Hematopoietic multipotent progenitor cell treated with erythropoietin and hydrocortisone succinate and interleukin-3 and kit ligand, for 6 days (in vitro differentiated cells): ENCODE results near the gene PDE1C.
"Not testable (repeated sequence)": the region's sequence is repeated elsewhere in the genome, so short reads cannot be mapped to it uniquely, and the experiment has no call there.

Experiments
- DNase-seq: peaks from one replicate; pipeline ENCODE4 v3.0.0-alpha.2; 2015

The PDE1C gene

DNA sequence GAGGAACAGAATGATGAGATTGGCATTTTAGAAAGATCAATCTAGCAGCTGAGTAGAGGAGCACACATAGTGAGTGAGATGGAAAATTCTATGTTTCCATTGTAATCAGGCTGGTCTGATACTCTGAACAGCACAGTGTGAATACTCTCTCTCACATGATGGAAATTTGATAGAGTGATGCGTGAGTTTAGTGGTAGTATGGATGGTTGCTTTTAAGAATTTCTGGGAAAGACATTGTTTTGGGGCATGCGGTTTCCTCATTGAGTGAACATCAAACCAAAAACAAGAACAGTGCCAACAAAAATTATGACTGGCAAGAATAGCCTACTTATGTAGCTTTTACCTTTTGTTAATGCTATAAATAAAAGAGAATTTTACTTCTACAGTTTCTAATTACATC, 183.2 kb downstream of the PDE1C start:
- DNase-seq = no peak

DNA sequence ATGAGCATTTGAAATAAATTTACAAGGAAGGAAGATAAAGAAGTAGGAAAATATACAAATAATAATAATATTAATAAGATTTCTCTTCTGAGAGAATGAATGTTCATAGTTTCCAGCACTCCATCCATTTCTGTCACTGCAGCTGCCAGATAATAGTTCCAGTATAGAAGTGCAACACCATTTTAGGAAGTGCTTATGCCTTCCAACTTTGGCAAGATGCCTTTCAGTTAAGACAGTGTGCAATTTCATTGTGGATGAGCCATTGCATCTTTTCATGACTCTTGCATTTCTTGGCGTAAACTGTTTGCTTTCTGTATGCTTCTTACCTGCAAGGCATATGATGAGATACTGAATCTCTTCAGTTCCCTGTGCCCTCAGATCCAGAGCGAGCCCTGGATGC, 185.0 kb downstream of the PDE1C start:
- DNase-seq = no peak

DNA sequence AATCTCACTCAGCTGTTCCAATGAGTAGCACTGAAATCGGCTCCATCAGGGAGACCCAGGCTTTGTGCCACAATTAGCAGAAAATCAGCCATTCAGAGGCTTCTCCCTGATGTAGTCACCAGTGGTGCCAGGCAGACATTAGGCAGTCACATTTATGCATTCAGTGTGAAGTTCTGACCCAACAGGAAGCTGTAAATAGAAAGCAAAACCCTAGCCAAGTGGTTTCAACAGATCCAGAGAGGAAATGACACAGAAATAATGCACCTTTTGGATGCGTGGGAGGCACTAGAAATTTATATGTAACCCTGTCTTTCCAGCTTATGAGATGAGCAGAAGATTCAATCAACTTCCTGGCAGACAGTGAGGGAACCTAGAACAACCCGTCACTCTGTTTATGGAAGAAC, 186.4 kb downstream of the PDE1C start:
- DNase-seq = no peak

DNA sequence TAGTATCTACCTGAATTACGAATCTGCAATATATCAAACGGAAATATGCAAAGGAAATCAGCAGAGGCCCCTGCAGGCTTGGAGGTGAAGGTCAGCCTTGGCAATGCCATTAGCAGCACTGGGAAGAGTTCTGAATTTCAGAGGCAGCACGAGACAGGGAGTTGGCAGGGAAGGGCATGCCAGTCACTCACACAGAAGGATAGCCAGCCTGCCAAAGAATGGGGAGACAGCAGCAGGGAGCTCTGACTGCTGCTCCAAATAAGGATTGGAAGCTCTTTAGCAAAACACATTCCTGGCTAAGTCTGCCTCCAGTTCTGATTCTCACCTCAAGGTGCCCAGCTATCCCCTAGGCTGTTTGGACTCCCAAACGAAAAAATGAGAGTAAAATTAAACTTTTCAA, 188.0 kb downstream of the PDE1C start:
- DNase-seq = no peak

DNA sequence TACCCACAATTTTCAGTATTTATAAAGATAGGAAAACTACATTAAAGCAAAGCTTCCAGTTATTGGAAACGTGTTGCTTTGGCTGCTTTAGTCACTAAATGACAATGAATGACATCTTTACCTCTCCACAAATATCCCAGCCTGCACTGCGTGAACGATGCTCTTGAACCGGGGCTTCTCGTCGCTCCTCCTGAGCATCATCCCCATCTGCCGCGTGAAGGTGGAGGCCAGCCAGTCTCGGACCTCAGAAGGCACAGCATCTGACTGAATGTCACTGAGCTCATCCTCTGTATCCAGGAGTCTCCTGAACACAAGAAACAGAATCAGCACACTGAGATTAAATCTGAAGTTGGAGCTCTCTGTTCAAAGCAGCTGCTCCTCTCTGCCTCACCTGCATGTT, 191.3 kb downstream of the PDE1C start:
- no peak for DNase-seq

DNA sequence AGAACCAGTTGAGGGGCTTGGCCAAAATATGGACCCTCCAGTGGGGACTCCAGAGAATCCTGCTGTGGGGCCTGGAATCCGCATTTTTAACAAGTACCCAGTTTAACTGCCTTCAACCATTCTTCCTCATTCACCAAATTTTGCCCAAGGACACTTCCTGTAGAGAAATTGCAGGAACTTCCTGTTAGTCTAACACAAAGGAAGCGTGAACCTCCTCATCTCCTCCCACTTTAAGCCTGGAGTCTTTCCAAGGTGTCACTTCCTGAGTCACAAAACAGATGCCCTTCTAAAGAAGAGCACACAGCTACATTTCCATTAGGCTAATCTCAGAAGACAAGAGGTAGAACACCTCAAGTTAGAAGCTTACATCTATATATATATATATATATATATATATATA, 194.8 kb downstream of the PDE1C start:
- DNase-seq = peak; percentile 3

DNA sequence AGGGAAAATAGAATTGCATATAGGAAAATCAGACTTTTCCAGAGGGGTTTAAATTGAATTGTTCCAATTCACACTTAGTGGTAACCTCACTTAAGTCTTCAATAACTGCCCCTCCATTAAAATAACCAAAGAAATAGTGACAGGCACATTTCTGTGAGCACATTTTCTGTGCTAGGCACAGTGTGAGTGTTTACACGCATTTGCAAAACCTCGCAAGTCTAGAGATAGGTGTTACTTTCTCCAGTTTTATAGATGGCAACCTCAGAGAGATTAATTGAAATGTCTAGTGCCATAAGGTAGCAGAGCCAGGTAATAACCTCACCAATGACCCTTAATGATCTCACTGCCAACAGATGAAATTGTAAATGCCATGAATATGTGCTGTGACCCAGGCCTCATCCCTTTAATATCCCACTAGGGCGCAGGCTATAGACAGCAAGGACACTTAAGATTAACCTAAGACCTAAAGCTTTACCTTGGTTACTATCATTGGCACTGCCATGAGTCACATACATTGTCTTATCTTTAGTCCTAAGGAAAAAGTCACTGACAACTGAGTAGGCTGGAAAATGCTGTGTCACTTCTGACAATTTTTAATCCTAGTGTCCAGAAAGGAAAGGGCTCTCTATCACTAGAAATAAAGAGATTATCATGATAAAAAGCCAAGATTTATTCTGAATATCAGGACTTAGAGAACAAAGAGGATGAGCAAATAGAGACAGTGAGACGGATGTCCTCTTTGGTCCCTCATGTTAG, 195.4 kb downstream of the PDE1C start:
- no peak for DNase-seq

DNA sequence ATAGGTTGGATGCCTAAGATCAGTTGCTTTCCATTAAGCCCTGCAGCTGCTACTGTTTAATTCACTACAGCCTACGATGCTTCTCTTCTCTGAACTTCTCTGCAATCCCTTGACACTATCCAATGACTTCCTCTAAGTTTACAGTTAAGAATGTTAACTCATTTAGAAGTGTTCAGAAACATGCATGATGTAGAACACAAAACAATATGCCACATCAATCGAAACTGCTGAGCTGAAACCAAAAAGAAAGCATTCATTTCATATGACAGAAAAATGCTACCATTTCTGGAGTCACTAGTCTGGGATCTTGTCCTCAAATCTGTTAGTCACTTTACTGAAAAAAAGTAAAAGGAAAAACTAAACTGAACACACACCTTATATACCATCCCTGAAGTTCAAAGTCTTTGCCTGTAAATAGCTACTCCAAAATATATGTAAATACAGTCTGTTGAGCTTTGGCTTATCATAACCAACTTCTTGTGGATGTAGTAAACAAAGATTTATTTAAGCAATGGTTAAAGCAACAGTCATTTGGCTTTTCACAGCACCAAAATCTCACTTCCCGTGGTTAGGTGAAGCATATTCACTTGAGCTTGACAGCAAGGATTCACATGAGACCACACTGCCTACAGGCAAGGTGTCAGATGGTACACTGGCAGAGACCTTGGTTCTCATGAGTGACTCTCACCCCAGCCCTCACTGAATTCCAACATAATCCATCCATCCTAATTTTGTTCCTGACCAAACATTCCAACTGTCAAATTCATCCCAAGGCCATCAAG, 196.2 kb downstream of the PDE1C start:
- DNase-seq = no peak

DNA sequence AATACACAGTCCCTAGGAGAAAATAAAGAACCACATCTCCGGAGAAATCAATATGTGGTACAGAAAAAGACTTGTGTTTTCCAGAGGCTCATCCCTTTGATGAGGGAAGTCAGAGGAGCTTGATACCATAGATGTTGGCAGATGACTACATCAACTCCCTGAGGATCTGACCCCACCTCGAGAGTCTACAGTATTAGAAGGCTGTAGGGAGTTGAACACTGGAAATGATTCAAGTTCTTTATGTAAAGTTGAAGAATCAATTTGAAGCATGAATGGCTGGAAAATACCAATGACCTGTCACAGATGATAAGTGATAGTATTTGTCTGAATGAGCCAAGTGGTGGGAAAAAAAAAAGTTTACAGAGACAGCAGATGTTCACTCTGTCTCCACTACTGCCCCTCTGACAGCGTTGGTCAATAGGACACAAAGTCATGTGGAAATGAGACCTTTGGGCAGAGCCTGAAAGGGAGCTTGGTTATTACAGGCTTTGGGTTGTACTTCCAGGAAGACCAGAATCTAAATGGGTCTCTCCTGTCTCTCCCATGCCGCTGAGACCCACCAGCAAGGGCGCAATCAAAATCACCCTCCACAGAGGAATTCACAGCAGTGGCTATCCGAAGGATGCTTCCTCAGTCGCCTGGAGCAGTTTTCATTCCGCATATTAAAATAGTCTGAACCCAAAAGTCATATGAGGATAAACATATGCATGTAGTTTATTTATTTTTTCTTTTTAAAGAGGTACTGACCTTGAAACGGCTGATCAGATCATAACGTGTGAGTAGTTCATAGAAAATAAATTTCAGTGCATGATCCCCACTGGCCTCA, 197.4 kb downstream of the PDE1C start:
- DNase-seq = no peak

DNA sequence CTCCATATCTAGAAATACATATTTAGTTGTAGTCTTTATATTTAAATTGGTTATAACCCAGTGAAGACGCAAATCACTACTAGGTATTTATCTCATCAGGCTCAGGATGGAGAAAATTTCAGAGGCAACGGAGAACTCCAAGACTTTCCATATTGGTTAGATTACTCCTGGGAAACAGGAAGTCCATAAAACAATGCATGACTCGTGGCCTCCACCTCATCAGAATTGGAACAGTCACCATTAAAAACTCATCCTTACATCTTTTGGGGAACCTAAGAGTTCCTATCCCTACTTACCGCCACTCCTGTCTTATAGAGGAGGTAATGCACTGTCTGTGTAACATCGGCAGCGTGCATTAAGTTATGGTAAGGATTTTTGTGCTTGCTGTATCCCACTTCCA, 205.6 kb downstream of the PDE1C start:
- DNase-seq = no peak

DNA sequence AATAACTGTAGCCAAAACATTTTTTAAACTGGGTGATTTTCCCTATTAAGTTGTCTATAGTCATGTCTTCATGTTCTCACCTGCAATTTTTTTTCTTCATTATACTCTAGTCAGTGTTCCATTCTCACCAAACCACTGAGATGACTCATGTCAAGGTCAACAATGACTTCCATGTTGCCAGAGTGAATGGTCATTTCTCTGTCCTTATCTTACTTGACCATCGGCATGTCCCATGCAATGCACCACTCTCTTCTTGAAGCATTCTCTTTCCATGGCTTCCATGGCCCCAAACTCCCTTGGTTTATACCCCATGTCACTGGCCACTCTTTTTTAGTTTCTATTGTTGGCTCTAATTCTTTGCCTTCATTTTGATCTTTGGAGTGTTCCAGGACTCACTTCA, 209.3 kb downstream of the PDE1C start:
- no peak for DNase-seq

DNA sequence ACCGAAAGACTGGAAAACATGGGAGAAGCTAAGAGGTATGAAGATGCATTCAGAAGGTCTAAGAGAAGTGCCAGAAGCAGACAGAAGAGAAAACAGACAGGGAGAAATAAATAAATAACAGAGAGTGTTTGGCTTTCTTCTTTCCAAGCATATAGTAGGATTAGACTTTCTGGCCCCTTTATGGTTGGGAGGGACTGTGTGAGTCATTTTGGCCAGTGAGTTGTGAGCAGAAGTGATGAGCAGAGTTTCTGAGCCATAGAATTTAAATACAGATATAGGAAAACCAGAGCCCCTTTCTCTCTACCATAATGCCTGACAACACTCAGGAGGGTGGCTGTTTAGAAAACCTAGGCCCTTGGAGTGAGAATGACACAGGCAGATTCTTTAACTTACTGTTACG, 212.2 kb downstream of the PDE1C start:
- DNase-seq = no peak

DNA sequence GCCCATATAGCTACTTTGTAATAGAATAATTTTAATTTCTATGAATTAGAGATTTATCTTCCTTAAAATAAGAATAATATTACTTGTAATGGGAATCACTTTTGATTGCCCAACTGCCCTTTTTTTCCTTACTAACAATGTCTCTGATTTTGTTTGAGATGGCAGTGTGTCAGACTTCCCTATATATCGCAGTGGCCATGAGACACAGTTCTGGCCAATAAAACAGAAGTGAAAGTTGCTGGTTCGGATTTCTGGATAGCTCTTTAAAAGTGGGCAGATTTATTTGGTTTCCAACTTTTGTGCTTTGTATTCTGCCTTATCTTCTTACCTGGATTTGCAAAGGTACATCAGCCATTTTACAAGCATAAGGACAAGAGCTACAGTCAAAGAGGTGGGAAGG, 213.0 kb downstream of the PDE1C start:
- DNase-seq = no peak

DNA sequence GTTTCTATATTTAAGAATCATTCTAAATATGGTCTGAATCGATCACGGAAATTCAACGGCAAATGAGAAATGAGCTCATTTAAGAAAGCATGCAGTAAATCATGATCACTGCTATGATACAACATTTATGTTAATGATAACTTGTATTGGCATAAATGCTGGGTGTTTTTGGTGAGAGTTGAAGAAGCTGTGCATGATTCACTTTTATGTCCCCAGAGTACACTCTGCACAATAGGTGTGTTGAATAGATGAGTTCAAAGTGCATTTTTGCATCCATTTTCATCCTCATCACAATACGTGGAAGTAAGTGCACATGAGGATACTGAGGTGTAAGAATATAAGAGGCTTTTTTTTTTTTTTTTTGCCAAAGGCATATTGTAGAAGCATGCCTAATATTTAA, 213.9 kb downstream of the PDE1C start:
- no peak for DNase-seq

DNA sequence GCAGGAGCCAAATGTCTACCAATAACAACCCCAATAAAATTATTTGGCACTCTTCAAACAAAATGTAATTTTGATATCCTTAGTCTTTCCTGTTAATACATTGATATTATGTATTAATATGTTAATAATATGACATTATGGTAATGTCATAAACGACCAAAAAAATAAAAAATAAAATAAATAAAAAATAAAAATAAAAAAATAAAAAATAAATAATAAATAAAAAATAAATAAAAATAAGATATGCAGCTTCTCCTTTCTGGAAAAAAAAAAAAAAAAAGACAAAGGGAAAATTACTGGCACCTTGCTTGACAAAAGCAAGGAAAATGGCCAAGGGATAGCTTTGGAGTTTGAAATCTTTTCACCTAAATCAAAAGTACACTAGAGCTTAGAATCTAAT, 214.7 kb downstream of the PDE1C start:
- no peak for DNase-seq

DNA sequence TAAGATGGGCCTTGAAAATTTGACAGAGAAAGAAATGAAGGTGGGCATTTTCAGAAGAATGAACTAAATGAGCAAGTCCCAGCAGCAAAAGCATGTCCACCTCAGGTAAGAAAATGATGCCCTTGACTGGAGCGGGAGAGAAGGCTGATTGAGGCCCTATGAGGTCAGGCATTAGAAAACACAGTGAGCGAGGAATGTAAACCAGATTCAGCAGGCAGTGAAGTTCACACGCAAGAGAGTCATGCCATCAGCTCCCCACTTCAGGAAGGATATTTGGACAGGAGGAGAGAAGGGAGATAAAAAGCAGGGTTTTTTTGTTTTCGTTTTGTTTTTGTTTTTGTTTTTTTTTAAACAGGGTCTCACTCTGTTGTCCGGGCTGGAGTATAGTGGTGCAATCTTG, 216.8 kb downstream of the PDE1C start:
- DNase-seq = no peak

DNA sequence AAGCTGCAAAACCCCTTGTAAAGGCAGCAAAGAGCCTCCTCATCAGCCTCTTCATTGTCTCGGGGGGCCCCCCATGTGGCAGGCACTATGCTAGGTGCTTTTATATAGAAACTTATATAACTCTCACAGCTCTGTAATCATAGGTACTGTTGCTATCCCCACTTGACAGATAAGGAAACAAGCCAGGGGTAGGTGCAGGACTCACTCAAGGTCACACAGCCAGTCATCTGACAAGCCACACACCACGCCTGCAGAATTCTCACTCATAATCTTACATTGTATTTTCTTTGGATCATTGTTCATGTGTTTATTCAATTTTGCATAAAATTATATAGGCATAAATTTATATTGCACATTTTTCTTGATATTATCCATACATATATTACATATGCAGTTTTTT, 217.7 kb downstream of the PDE1C start:
- no peak for DNase-seq

DNA sequence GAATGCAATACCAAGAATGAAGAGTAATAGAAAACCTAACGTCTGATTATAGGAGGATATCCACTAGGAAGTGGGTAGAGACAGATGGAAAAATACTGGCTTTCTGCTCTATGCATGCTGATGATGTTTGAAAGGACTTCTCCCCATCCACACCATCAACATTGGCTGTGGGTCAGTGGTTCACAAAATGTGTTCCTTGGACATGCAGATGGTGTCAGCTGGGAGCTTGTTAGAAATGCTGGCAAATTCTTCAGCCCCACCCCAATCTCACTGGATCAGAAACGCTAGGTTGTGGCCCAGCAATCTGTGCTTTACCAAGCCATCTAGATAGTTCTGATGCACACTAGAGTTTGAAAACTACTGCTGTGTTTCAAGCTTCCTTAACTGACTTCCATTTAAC, 219.1 kb downstream of the PDE1C start:
- no peak for DNase-seq

DNA sequence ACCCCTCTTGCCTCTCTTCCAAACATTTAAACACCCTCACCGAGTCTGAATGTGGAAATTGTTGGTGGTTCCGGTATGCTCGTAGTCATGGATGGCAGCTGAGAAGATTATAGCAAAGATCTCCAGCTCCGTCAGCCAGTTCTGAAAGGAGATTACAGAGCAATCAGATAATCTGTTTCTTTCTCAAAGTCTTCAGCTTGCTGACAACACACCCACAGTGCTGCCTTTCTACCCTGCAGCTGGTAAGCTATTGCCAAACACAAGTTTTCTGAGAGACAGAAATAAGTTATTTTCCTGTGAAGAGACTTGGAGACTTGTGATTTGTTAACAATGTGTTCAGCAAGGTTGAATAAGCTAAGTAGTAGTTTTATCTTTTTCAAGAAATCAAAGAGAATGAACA, 219.6 kb downstream of the PDE1C start:
- no peak for DNase-seq

DNA sequence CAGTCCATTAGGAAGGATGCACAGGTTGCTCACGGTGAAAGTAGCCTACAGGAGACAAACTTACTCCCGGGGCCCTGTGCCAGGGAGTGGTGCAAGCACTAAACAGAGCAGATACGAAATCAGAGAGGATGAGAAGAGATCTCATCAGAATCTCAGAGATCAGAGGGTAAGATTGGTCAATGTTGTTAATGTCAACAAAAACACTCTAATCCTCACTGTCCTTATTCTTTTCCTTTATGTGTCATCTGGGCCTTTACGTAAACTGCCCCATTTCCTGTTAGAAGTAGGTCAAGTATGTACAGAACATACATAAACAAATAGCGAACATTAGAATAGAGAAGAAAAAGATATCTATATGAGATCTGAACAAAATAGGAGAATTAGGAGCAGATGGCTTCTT, 220.1 kb downstream of the PDE1C start:
- no peak for DNase-seq

DNA sequence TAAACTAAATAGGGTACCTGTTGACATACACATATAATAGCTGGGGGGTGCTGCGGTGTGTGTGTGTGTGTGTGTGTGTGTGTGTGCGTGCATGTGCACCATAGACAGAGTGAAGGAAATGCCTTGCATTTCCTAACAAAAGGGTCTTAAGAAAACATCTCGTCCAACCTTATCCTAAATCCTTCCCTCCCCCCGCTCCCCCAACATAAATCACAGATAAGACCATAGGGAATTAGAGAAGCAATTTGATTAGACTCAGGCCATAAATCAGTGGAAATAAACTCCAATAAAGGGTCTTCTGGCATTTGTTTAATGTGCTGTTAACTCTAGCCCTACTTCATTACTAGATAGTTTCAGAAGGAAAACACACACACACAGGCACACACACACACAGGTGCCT, 234.7 kb downstream of the PDE1C start:
- DNase-seq = no peak

DNA sequence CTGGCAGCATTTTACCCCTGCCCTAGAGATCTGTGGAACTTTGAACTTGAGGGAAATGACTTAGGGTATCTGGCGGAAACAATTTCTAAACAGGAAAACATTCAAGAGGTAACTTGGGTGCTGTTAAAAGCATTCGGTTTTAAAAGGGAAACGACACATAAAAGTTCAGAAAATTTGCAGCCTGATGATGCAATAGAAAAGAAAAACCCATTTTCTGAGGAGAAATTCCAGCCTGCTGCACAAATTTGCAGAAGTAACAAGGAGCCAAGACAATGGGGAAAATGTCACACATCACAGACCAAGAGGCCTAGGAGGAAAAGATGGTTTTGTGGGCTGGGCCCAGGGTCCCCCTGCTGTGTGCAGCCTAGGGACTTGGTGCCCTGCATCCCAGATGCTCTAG, 236.6 kb downstream of the PDE1C start:
- DNase-seq = not testable (repeated sequence)

DNA sequence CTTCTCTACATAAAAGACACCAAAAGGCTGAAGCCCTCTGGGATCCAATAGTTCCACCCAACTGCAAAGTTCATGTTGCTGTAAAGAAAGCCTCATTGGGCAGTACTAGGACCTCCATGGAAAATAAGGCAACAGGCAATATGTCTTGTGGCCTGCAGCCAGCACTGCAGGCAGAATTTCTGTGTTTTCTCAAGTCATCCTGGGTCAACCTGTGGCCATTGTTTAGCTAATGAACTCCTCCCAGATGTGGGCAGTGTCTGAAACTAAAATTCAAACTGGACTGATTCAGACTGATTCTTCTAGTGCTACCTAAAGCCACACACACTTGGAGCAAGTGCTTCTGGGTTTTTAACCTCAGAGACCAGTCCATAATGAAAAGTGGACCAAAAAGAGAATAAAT, 241.7 kb downstream of the PDE1C start:
- no peak for DNase-seq

DNA sequence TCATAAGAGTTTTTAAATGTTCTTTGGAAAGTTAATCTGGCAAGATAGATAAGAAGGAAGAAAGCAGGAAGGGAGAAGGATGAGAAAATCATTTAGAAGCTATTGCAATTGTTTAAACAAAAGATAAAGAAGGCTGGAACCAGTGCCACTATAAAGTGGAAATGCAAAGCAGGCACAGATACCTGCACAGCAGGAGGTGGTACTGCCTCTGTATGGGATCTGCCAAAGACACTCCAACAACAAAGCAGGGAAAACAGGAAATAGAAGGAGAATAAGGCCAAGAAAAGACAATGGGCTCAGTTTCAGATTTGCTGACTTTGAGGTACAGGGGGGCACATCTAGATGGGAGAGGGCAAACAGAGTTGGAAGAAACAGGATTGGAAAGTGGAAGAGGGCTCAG, 244.6 kb downstream of the PDE1C start:
- no peak for DNase-seq
